8988T (cell line): ENCODE data around the gene CCL25.
"Not testable (repeated sequence)": the region's sequence is repeated elsewhere in the genome, so short reads cannot be mapped to it uniquely, and the experiment has no call there.

Source experiments
- DNase-seq: peaks from one replicate; pipeline ENCODE4 v3.0.0; 2011

The CCL25 gene

GRCh38 chr19:8088752-8089663 is 36.4 kb downstream of the CCL25 start:
- DNase-seq, result no peak

DNA sequence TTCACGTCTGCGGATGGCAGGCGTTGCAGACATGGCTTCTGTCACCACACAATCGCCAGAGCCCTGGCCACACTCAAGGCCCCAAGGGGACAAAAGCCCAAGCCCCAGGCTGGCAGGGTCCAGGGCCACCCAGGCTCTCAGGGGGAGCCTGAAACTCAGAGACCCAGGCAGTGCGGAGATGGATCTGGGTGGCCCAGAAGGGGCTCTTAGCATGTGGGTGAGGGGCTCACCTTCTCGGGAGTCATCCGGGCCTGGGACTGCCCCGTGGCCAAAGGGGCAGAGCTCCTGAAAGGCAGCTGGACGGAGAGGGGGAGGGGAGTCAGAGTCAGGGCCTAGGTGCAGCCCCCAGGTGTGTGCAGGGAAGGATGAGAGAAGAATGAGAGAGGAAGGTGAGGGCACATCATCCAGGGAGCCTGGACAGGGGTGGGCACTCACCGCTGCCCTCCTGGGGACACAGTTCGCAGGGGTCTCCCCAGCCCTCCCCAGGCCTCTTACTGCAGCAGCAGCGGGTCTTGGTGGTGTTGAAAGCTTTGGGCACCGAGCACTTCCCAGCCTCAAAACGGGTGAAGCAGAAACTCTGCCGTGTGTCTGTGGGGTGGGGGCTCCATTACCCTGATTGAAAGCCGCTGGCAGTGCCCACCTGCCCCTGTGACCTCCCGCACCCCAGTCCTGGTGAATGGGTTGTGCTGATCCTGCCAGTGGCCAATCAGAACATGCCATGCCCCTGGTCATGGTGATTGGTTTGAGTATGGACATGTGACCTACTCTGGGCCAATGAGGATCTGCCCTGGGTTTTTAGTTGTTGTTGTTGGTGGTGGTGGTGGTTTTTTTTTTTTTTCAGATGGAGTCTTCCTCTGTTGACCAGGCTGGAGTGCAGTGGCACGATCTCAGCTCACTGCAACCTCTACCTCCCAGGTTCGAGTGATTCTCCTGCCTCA is 37.4 kb downstream of the CCL25 start:
- DNase-seq, result no peak

- DNase-seq, result no peak
Measured at GRCh38 chr19:8090950-8091349, 38.4 kb downstream of the CCL25 start.

DNA sequence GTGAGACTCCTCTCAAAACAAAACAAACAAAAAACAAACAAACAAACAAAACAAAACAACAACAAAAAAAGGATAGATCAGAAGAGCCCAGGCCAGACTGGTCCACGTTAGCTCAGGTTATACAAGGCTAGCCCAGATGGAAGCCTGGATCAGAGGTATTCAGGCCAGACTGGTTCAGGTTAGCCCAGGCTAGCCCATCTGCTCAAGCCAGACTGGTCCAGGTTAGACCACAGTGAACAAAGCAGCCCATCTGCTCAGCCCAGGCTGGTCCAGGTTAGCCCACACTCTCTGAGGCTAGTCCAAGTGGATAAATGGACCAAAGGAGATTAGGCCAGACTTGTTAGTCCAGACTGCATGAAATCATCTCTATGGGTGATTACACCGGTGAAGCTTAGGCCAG is 41.2 kb downstream of the CCL25 start:
- no peak for DNase-seq

GRCh38 chr19:8094336-8094735 is 41.8 kb downstream of the CCL25 start:
- DNase-seq, result no peak

GRCh38 chr19:8095354-8095886 is 42.9 kb downstream of the CCL25 start:
- DNase-seq, result no peak

DNA sequence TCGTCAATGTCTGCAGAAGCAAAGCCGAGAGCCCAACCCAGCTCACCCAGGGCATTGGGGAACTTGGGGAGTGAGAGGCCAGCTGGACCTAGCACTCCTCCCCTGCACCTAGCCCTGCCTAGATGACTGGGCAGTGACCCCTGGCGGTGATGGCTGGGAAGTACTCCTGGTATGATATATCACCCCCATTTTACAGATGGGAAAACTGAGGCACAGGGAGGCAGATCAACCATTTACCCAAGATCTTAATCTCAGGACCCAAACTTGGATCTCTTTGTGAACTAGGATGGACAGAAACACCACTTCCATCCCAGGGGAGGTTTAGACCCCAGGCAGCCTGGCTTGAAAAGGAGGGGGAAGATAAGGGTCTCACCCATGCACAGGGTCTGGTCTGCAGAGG is 43.5 kb downstream of the CCL25 start:
- DNase-seq, result no peak

- no peak for DNase-seq
Measured at GRCh38 chr19:8097198-8097597, 44.6 kb downstream of the CCL25 start.

- DNase-seq, result no peak
Measured at GRCh38 chr19:8097681-8098567, 45.4 kb downstream of the CCL25 start.

- no peak for DNase-seq
Measured at GRCh38 chr19:8101311-8101710, 48.8 kb downstream of the CCL25 start.

DNA sequence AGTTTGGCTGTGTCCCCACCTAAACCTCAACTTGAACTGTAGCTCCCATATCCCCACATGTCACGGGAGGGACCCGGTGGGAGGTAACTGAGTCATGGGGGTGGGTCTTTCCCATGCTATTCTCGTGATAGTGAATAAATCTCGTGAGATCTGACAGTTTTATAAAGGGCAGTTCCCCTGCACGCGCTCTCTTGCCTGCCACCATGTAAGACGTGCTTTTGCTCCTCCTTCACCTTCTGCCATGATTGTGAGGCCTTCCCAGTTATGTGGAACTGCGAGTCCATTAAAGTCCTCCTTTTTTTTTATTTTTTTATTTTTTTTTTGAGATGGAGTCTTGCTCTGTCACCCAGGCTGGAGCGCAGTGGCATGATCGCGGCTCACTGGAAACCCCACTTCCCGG is 49.4 kb downstream of the CCL25 start:
- not testable (repeated sequence) for DNase-seq

- DNase-seq, result no peak
Measured at GRCh38 chr19:8105471-8105870, 52.9 kb downstream of the CCL25 start.

DNA sequence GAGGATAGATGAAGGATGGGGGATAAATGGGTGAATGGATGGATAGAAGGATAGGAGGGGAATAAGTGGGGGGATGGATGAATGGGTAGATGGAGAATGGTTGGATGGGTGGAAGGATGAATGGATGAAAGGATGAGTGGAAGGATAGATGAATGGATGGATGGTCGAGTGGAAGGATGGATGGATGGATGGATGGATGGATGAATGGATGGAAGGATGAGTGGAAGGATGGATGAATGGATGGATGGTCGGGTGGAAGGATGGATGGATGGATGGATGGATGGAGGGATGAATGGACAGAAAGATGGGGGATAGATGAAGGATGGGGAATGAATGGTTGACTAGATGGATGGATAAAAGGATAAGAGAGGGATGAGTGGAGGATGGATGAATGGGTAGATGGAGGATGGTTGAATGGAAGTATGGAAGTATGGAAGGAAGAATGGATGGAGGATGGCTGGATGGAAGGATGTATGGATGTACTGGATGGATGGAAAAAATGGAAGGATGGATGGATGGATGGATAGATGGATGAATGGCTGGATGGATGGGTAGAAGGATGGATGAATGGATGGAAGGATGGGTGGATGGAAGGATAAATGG is 54.8 kb downstream of the CCL25 start:
- DNase-seq, result no peak

DNA sequence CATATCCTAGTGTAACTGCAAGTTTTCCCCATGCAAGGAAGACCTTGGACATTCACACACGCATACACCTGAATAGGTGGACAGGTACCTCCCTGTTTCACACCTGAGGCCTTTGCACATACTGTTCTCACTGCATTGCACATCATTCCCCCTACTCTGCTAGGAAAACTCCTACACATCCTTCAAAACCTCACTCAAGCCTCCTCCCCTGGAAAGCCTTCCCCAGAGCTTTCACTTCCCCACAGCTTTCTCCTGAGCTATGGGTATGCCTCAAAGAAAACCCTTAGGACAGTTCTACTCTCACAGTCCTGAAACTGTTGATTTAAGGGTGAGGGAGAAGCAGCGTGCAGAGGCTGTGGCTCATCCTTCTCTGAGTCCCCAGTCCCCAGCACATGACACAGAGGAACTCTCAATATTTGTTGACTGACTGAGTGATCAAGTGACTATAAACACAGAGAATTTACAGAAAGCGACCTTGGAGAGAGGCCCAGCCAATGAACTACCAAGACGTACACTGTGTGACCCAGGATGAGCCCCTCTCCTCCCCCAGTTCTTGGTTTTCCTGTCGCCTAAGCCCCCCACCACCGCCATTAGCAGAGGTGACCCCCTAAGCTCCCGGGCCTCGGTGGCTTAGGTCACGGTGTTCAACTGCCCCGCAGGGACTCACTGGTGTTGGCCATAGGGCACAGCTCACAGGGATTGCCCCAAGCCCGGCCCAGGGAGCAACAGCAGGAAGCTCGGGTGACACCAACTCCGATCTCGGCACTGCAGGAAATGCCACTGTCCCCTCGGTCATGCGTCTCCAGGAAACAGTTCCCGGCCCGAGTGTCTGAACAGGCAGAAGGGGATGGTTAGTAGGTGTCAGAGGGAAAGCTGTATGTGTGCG is 56.2 kb downstream of the CCL25 start:
- no peak for DNase-seq

GRCh38 chr19:8109455-8109854 is 56.9 kb downstream of the CCL25 start:
- DNase-seq, result no peak

- DNase-seq, result no peak
Measured at GRCh38 chr19:8109890-8110662, 57.5 kb downstream of the CCL25 start.

- DNase-seq, result no peak
Measured at GRCh38 chr19:8110931-8111330, 58.4 kb downstream of the CCL25 start.

DNA sequence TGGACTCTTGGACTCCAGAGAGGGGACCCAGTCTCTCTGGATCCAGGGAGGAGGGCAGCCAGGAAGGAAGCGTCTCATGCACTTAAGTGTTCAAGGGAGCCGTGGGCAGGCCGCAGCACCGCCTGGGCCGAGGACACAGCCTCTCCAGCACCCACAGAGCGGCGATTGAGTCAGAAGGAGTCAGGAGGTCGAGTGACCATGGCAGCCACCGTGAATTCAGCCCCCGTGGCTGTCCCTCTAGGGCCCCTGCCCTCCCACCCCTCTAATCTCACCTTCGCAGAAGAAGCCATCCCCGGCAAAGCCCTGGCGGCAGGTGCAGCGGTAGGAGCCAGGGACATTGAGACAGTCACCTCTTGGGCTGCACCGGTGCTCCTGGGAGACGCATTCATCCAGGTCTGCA is 58.8 kb downstream of the CCL25 start:
- no peak for DNase-seq
